Right lobe of liver (tissue), 6 donors: ENCODE results near the gene PRMT7. TPM values are rescaled to one million over a fixed set of nuclear protein-coding genes. Genes with fewer than 3 reads are reported as not detected.

Source experiments
- ATAC-seq, 4 donors: fragments of 200-7000 bp; cut with Tn5 transposase; one replicate each; pipeline ENCODE4 v1.9.1; 2020; ENCODE audit warnings: mild to moderate bottlenecking in 4 of 4, moderate library complexity in 4 of 4
- DNase-seq, 3 donors: peaks; one replicate each; pipeline ENCODE4 v3.0.0-alpha.2; 2020
- H3K27ac ChIP-seq, 3 donors: fragments of 200-600 bp; one replicate each; pipeline ENCODE4 v1.8.0; 2022
- H3K27me3 ChIP-seq, 2 donors: fragments of 200-600 bp; one replicate each; pipeline ENCODE4 v1.8.0; 2022
- H3K36me3 ChIP-seq, 4 donors: fragments of 200-600 bp; sonication (generic) in 1 of 4; one replicate each; pipeline versions ENCODE4 v1.5.1 to v1.8.0; 2017 to 2022; ENCODE audit warnings: control low read depth in 1 of 4
- H3K4me1 ChIP-seq, 4 donors: fragments of 200-600 bp; sonication (generic) in 1 of 4; one replicate each; pipeline versions ENCODE4 v1.5.1 to v1.8.0; 2017 to 2022; ENCODE audit warnings: control low read depth in 1 of 4
- H3K4me3 ChIP-seq, 3 donors: fragments of 200-600 bp; one replicate each; pipeline ENCODE4 v1.8.0; 2022
- H3K9me3 ChIP-seq, 4 donors: fragments of 200-600 bp; sonication (generic) in 1 of 4; one replicate each; pipeline versions ENCODE4 v1.5.1 to v1.8.0; 2017 to 2022; ENCODE audit warnings: control low read depth in 1 of 4
- POLR2A ChIP-seq: fragments of 450-650 bp; IDR thresholded peaks from one replicate; pipeline ENCODE4 v1.6.1; 2017; ENCODE audit warnings: antibody characterized with exemption, mild to moderate bottlenecking
- WGBS: methylation state at CpG from one replicate; pipeline ENCODE4 v1.1.6; 2018; ENCODE audit warnings: low coverage, low lambda C conversion rate; ENCODE audit not compliant: insufficient coverage; ENCODE audit errors: missing lambda C conversion rate; 5-methylcytosine and 5-hydroxymethylcytosine counted together
- intact Hi-C, 2 donors: fragments of 100-400 bp; cut with DNase I; formaldehyde crosslinking; loops; one replicate each; pipeline versions ENCODE4 v1.11.2 to v1.14.1; 2022
- total RNA-seq, 6 experiments: library from RNA; depleted of rRNA in 2 of 6; stranded (reverse); fragments of >200 nt in 2 of 6; fragmentation: NEBNext Ultra II Directional in 3 of 6; extraction: Animal tissue kit (Norgen Biotek cat#: 25700) in 3 of 6; gene quantifications; one replicate each; pipeline versions ENCODE4 v1.1.0 to v1.2.4, GENCODE V29; 2016 to 2023
- TF ChIP-seq, protein P1 (sequence below), 4 donors: fragments of 200-600 bp in 3 of 4; fragments of 450-650 bp in 1 of 4; IDR thresholded peaks; one replicate each; pipeline versions ENCODE4 v1.5.1 to v1.8.0; 2016 to 2022; ENCODE audit warnings: antibody characterized with exemption in 4 of 4, mild to moderate bottlenecking in 2 of 4
- donor health status: DM: no; HTN: yes; CAD: no.
- donor health status: DM: no; HTN: no; CAD: no.
- donor health status: DM: no; HTN: no; CAD: no.
- donor health status: DM: no; HTN: yes; CAD: no.
- donor health status: DM: no; HTN: yes; CAD: no.

Gene PRMT7
- total RNA-seq, 6 experiments from 2014 or later: 13.1 to 28.3 (median 21.1) TPM

DNA sequence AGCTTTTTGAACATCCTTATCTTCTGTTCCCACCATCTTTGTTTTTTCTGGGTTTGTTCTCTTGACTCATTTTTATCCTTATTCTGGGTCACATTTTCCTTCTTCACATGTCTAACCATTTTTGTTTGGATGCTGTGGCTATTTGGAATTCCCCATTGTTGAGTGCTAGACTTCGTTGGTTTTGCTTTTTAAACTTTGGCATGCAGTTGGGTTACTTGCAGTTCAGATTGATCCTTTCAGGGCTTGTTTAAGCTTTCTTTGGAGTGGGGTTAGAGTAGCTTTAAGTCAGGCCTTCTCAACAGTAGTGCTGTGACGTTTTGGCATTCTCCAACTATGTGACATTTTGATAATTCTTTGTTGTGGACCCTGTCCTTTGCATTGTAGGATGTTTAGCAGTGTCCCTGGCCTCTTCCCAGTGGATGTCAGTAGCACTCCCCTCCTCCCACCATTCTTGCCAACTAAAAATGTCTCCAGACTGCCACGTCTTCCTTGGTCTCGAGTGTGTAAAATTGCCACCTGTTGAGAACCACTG is 21.1 kb downstream of the PRMT7 start:
- DNase-seq: no peak
- H3K27me3 ChIP-seq: no peaks in the 10 kb centered on the region
- peaks cover 0 to 8% (median under 1%) of the 10 kb centered on the region in 4 donors for H3K36me3 ChIP-seq
- no peaks in the 10 kb centered on the region for H3K9me3 ChIP-seq
- TF ChIP-seq, protein P1, sequence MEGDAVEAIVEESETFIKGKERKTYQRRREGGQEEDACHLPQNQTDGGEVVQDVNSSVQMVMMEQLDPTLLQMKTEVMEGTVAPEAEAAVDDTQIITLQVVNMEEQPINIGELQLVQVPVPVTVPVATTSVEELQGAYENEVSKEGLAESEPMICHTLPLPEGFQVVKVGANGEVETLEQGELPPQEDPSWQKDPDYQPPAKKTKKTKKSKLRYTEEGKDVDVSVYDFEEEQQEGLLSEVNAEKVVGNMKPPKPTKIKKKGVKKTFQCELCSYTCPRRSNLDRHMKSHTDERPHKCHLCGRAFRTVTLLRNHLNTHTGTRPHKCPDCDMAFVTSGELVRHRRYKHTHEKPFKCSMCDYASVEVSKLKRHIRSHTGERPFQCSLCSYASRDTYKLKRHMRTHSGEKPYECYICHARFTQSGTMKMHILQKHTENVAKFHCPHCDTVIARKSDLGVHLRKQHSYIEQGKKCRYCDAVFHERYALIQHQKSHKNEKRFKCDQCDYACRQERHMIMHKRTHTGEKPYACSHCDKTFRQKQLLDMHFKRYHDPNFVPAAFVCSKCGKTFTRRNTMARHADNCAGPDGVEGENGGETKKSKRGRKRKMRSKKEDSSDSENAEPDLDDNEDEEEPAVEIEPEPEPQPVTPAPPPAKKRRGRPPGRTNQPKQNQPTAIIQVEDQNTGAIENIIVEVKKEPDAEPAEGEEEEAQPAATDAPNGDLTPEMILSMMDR (IDR thresholded peaks at IDR 0.05): no peak
- no peak for TF ChIP-seq POLR2A
- ATAC-seq: peak in 3 of 4 donors; percentile 19 to 28 (median 26)
- intact Hi-C loops: no loop called here
- WGBS: 9% methylated on average over 3 of the region's 4 CpGs
- H3K27ac ChIP-seq: peak overlapping the region; percentile 51 to 73 (median 61)
- peaks cover 0 to 37% (median 11%) of the 10 kb centered on the region in 4 donors for H3K4me1 ChIP-seq
- no peak overlapping the region for H3K4me3 ChIP-seq

DNA sequence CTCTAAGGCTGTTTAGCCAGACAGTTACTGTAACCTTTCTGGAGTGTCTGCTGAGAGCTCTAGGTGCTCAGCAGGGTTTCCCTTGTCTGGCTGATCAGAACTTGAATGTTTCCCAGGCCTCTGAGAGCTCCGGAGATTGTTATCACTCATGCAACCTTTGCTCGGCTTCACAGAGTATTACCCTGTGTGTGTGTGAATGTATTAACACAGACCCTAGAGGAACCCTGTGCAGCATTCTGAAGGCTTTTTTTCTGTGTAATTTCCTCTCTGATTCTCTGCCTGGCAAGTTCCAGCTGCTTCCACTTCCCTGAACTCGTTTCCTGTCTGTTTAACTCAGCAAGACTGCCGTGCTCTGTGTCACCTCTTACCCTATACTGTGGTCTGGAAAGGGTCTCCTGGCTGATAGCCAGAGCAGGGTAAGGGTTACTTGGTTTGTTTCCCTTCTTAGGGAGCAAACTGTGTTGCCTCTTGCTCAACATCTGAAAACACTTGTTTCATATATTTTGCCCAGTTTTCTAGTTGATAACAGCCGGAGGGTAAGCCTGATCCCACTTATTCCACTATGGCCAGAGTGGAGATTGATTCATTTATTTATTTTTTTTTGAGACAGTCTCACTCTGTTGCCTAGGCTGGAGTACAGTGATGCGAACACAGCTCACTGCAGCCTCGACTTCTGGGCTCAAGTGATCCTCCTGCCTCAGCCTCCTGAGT is 21.7 kb downstream of the PRMT7 start:
- Histone ChIP-seq H3K4me1 (peaks cover 0 to 37% (median 11%) of the 10 kb centered on the region in 4 donors), H3K36me3 (peaks cover 0 to 13% (median 1%) of the 10 kb centered on the region in 4 donors), H3K9me3 (no peaks in the 10 kb centered on the region), H3K4me3 (peak overlapping the region in 1 of 3 donors; percentile 12), H3K27ac (peak overlapping the region; percentile 51 to 73 (median 61)), H3K27me3 (no peaks in the 10 kb centered on the region)
- ATAC-seq (peak; percentile 64 to 79 (median 74)), DNase-seq (peak in 2 of 3 donors; percentile 41 to 68)
- intact Hi-C loops: no loop called here
- TF ChIP-seq POLR2A: no peak
- TF ChIP-seq, protein P1 (IDR thresholded peaks at IDR 0.05): no peak
- WGBS: 28% methylated on average over 7 of the region's 7 CpGs

DNA sequence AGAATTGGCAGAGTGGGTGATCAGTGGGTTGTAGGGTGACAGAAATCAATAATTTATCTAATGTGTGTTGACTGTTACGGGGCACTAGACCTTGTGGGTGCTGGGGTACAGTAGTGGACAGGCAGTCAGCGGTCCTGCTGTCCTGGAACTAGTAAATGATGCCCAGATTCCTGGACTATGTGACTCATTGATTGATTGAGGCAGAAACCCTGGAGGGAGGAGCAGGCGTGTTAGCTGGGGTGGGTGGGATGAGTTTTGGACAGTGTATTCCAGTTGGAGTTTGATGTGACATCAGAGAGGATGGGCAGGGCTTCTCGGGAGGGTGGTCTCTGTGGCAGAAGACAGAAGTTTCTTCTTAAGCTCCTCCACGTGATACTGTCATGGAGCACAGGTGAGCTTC is 24.4 kb downstream of the PRMT7 start:
- Histone ChIP-seq H3K27me3 (no peaks in the 10 kb centered on the region), H3K36me3 (peaks cover 0 to 29% (median 15%) of the 10 kb centered on the region in 4 donors), H3K9me3 (no peaks in the 10 kb centered on the region), H3K4me1 (peaks cover 0 to 37% (median 11%) of the 10 kb centered on the region in 4 donors), H3K4me3 (no peak overlapping the region), H3K27ac (no peak overlapping the region)
- intact Hi-C loops: no loop called here
- DNase-seq (no peak), ATAC-seq (peak in 2 of 4 donors; percentile 26 to 59)
- 71% methylated on average over 3 of the region's 5 CpGs for WGBS
- TF ChIP-seq, protein P1 (IDR thresholded peaks at IDR 0.05): no peak
- no peak for TF ChIP-seq POLR2A

DNA sequence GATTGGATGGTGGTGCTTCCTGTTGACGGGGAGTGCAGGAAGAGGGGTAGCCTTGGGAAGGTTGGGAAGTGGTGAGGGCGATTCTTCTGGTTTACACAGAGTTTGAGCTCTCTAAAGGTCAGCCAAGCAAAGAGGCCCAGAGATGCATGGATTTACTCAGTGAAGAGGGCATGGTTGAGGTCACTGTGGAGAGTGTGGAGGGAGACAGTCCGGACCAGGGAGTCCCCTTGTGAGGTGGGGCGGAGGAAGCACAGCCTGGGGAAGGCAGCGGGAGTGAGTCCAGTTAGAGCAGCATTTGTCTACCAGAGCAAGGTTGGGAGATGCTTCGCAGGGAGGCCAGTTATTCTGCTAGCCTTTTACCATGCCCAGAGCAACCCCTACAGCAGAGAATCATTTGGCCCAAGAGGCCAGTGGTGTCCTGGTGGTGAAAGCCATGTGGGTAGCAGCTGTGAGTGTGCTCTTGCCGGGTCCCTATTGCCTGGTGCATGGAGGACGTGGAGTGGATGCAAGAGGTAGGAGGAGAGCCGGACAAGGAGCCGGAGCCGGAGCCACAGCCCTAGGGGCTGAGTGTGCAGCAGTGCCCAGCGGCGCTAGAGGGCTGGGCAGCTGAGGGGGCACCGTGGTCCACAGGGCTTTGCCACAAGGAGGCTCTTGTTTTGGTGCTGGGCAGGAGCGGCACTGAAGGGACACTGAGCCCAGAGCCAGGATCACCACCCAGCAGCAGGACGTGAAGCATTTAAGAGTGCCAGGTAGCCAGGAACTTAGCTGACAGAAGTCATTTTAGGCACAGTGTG is 27.7 kb downstream of the PRMT7 start:
- 83% methylated on average over 2 of the region's 16 CpGs for WGBS
- Histone ChIP-seq H3K27me3 (no peaks in the 10 kb centered on the region), H3K27ac (no peak overlapping the region), H3K4me3 (no peak overlapping the region), H3K9me3 (no peaks in the 10 kb centered on the region), H3K4me1 (peaks cover 0 to 14% (median under 1%) of the 10 kb centered on the region in 4 donors), H3K36me3 (peaks cover 0 to 43% (median 17%) of the 10 kb centered on the region in 4 donors)
- intact Hi-C loops: no loop called here
- DNase-seq (no peak), ATAC-seq (no peak)
- TF ChIP-seq POLR2A: no peak
- TF ChIP-seq, protein P1 (IDR thresholded peaks at IDR 0.05): no peak
